Tibial nerve (tissue), 4 donors: ENCODE data around the gene PDCD2L. TPM values are rescaled to one million over a fixed set of nuclear protein-coding genes. Genes with fewer than 3 reads are reported as not detected.
"Not testable (repeated sequence)": the region's sequence is repeated elsewhere in the genome, so short reads cannot be mapped to it uniquely, and the experiment has no call there.

ENCODE experiments used
- DNase-seq, 2 donors: peaks; one replicate each; pipeline ENCODE4 v3.0.0-alpha.2; 2019; ENCODE audit warnings: low spot score in 2 of 2
- H3K27ac ChIP-seq, 4 donors: fragments of 200-600 bp; sonication (generic) in 3 of 4; one replicate each; pipeline ENCODE4 v1.5.1; 2017 to 2019; ENCODE audit warnings: mild to moderate bottlenecking in 1 of 4
- H3K27me3 ChIP-seq, 2 donors: fragments of 200-600 bp; sonication (generic) in 1 of 2; one replicate each; pipeline versions ENCODE4 v1.5.1 to v1.6.0; 2017 to 2019
- H3K36me3 ChIP-seq, 3 donors: fragments of 200-600 bp; sonication (generic); one replicate each; pipeline ENCODE4 v1.5.1; 2018 to 2019
- H3K4me1 ChIP-seq, 4 donors: fragments of 200-600 bp; sonication (generic) in 3 of 4; one replicate each; pipeline ENCODE4 v1.5.1; 2017 to 2019
- H3K4me3 ChIP-seq, 4 donors: fragments of 200-600 bp; sonication (generic) in 3 of 4; one replicate each; pipeline ENCODE4 v1.5.1; 2017 to 2019; ENCODE audit warnings: mild to moderate bottlenecking in 1 of 4, moderate library complexity in 1 of 4
- H3K9me3 ChIP-seq, 4 donors: fragments of 200-600 bp; sonication (generic) in 3 of 4; one replicate each; pipeline ENCODE4 v1.5.1; 2017 to 2019
- CTCF ChIP-seq, 5 experiments: fragments of 200-600 bp in 3 of 5; fragments of 450-650 bp in 2 of 5; sonication (generic) in 3 of 5; IDR thresholded peaks; one replicate each; pipeline ENCODE4 v1.5.1; 2016 to 2019; ENCODE audit warnings: antibody characterized with exemption in 5 of 5, mild to moderate bottlenecking in 3 of 5, moderate library complexity in 2 of 5
- EP300 ChIP-seq, 2 donors: sonication (generic); formaldehyde crosslinking; IDR thresholded peaks; one replicate each; pipeline ENCODE4 v1.6.1; 2017; ENCODE audit warnings: antibody characterized with exemption in 2 of 2, mild to moderate bottlenecking in 1 of 2
- POLR2A ChIP-seq, 2 donors: fragments of 450-650 bp; IDR thresholded peaks; one replicate each; pipeline ENCODE4 v1.6.1; 2017; ENCODE audit warnings: antibody characterized with exemption in 2 of 2, mild to moderate bottlenecking in 2 of 2, moderate library complexity in 2 of 2
- WGBS, 2 donors: methylation state at CpG; one replicate each; pipeline ENCODE4 v1.1.5; 2018; 5-methylcytosine and 5-hydroxymethylcytosine counted together
- total RNA-seq, 4 donors: library from RNA; depleted of rRNA; stranded (reverse); fragments of >200 nt; gene quantifications; one replicate each; pipeline ENCODE4 v1.1.0, GENCODE V29; 2016

PDCD2L gene
- total RNA-seq, 4 donors from 2014 or later, result 9.8 to 16.2 (median 12.2) TPM

GRCh38 chr19:34454685-34455084, 50.5 kb downstream of the PDCD2L start:
- DNase-seq, result no peak
- TF ChIP-seq CTCF (IDR thresholded peaks at IDR 0.05), result no peak
- TF ChIP-seq EP300 (IDR thresholded peaks at IDR 0.05), result no peak
- TF ChIP-seq POLR2A (IDR thresholded peaks at IDR 0.05), result no peak
- Histone ChIP-seq H3K27ac (no peak overlapping the region), H3K4me1 (no peaks in the 10 kb centered on the region), H3K27me3 (no peaks in the 10 kb centered on the region), H3K4me3 (no peak overlapping the region), H3K9me3 (no peaks in the 10 kb centered on the region), H3K36me3 (peaks cover 3 to 96% (median 4%) of the 10 kb centered on the region in 3 donors)
- 90 to 93% methylated on average over 3 of the region's 3 CpGs for WGBS, 2 donors

- not testable (repeated sequence) for H3K9me3 ChIP-seq, H3K4me3 ChIP-seq, DNase-seq, H3K4me1 ChIP-seq, H3K27ac ChIP-seq, H3K27me3 ChIP-seq
- H3K36me3 ChIP-seq, result peaks cover 3 to 96% (median 11%) of the 10 kb centered on the region in 3 donors
- WGBS, 2 donors, result 92 to 93% methylated on average over 17 of the region's 17 CpGs
Measured at GRCh38 chr19:34455783-34456480, 51.7 kb downstream of the PDCD2L start.

GRCh38 chr19:34457446-34457845, 53.2 kb downstream of the PDCD2L start:
- Histone ChIP-seq H3K36me3 (peaks cover 6 to 96% (median 17%) of the 10 kb centered on the region in 3 donors), H3K4me1 (peaks cover 0 to 5% (median 0%) of the 10 kb centered on the region in 4 donors), H3K27ac (no peak overlapping the region), H3K27me3 (no peaks in the 10 kb centered on the region), H3K9me3 (no peaks in the 10 kb centered on the region), H3K4me3 (no peak overlapping the region)
- no peak for DNase-seq
- 68 to 77% methylated on average over 4 of the region's 4 CpGs for WGBS, 2 donors
- TF ChIP-seq CTCF (IDR thresholded peaks at IDR 0.05) (no peak), POLR2A (IDR thresholded peaks at IDR 0.05) (no peak), EP300 (IDR thresholded peaks at IDR 0.05) (no peak)

- TF ChIP-seq POLR2A (IDR thresholded peaks at IDR 0.05) (no peak), CTCF (IDR thresholded peaks at IDR 0.05) (no peak), EP300 (IDR thresholded peaks at IDR 0.05) (no peak)
- peaks cover 8 to 94% (median 17%) of the 10 kb centered on the region in 3 donors for H3K36me3 ChIP-seq
- H3K27ac ChIP-seq, result no peak overlapping the region
- H3K9me3 ChIP-seq, result no peaks in the 10 kb centered on the region
- no peak overlapping the region for H3K4me3 ChIP-seq
- no peak for DNase-seq
- WGBS, 2 donors, result 85 to 89% methylated on average over 5 of the region's 5 CpGs
- H3K27me3 ChIP-seq, result no peaks in the 10 kb centered on the region
- H3K4me1 ChIP-seq, result peaks cover 0 to 5% (median 0%) of the 10 kb centered on the region in 4 donors
Measured at GRCh38 chr19:34458677-34459076, 54.5 kb downstream of the PDCD2L start.

GRCh38 chr19:34459614-34460013, 55.4 kb downstream of the PDCD2L start:
- Histone ChIP-seq H3K36me3 (peaks cover 7 to 94% (median 17%) of the 10 kb centered on the region in 3 donors), H3K27ac (no peak overlapping the region), H3K4me1 (peaks cover 0 to 5% (median 0%) of the 10 kb centered on the region in 4 donors)

More at GRCh38 chr19:34459614-34460013, 55.4 kb downstream of the PDCD2L start:
- WGBS, 2 donors, result 90 to 95% methylated on average over 2 of the region's 2 CpGs
- Histone ChIP-seq H3K9me3 (no peaks in the 10 kb centered on the region), H3K4me3 (no peak overlapping the region), H3K27me3 (no peaks in the 10 kb centered on the region)
- TF ChIP-seq POLR2A (IDR thresholded peaks at IDR 0.05), result no peak
- no peak for TF ChIP-seq EP300 (IDR thresholded peaks at IDR 0.05)
- no peak for TF ChIP-seq CTCF (IDR thresholded peaks at IDR 0.05)
- DNase-seq, result no peak
